ENCODE measurements around the gene RBM47.
"Not testable (repeated sequence)": the region's sequence is repeated elsewhere in the genome, so short reads cannot be mapped to it uniquely, and the experiment has no call there.

The RBM47 gene

DNA sequence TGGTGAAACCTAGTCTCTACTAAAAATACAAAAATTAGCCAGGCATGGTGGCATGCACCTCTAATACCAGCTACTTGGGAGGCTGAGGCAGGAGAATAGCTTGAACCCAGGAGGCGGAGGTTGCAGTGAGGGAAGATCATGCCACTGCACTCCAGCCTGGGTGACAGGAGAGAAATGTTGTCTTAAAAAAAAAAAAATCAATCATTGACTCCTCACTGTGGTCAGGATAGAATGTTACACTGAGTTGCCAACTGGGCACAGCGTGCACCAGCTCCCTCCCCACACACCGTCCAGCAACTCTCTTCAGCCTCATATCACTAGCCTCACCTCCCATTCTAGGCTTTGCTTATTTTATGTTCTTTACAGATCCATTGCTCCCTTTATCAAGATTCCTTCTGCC lies 215.0 kb downstream of the RBM47 start:
- H3K4me3 ChIP-seq (ENCODE audit: control insufficient read depth, low read depth, low read length): no peak overlapping the region
- no peak for DNase-seq (ENCODE audit: low read depth)
- TF ChIP-seq, protein P1, sequence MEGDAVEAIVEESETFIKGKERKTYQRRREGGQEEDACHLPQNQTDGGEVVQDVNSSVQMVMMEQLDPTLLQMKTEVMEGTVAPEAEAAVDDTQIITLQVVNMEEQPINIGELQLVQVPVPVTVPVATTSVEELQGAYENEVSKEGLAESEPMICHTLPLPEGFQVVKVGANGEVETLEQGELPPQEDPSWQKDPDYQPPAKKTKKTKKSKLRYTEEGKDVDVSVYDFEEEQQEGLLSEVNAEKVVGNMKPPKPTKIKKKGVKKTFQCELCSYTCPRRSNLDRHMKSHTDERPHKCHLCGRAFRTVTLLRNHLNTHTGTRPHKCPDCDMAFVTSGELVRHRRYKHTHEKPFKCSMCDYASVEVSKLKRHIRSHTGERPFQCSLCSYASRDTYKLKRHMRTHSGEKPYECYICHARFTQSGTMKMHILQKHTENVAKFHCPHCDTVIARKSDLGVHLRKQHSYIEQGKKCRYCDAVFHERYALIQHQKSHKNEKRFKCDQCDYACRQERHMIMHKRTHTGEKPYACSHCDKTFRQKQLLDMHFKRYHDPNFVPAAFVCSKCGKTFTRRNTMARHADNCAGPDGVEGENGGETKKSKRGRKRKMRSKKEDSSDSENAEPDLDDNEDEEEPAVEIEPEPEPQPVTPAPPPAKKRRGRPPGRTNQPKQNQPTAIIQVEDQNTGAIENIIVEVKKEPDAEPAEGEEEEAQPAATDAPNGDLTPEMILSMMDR (conservative IDR thresholded peaks at IDR 0.05; ENCODE audit: control insufficient read depth, insufficient read depth, low read depth, low read length): no peak

DNA sequence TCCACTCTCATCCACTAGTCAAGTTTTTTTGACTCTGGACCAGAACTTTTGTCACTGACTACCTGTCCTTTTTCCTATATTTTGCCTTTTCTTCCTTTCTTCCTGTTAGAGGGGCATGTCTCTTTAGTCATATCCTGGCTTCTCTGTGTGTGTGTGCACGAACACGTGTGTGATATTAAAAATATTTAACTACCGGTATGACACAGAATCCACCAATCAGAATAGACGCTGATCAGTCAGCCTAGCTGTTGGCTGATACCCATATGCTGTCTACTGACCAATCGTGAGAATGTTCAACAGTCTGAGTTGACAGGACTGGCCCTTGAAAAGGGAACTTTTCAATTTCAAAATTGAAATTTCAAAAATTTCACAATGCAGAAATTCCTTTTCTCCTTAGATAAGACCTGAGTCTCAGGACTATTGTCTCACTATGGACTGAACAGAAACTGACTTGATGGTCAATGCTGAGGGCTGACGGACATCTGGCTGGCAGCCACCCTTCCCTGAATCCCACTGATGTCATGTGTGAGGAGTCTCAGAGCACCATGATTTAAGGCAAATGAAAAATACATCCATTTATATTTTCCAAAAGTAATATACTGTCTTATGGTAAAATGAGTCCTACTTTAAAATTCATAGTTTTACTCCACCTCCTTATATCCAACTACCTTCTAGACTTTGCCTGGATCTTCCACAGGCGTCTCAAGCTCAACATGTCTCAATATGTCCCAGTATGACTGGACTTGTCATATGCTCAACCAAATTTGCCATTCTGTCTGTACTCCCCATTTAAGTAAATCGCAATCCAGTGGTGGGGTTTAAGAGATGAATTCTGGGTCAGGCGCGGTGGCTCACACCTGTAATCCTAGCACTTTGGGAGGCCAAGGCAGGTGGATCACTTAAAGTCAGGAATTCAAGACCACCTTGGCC lies 216.5 kb downstream of the RBM47 start:
- no peak for DNase-seq (ENCODE audit: low read depth)
- H3K4me3 ChIP-seq (ENCODE audit: control insufficient read depth, low read depth, low read length): no peak overlapping the region
- TF ChIP-seq, protein P1 (conservative IDR thresholded peaks at IDR 0.05; ENCODE audit: control insufficient read depth, insufficient read depth, low read depth, low read length): no peak

DNA sequence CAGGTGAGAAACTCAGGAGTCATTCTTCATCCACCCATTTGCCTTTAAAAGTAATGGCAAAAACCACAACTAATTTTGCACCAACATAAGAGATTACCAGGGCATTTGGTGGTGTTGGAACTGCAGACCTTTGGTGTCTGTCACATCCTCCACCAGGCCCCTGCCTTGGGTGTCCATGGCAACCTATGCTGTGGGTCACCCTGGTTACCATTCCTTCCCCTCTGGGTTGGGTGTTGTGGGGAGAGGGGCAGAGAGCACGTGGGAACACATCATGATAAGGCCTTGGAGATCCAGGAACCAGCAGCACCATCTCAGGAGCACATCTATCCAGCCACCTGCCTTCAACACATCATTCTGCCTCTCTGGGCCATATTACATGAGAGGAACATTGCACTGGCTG lies 217.3 kb downstream of the RBM47 start:
- no peak overlapping the region for H3K4me3 ChIP-seq (ENCODE audit: control insufficient read depth, low read depth, low read length)
- no peak for DNase-seq (ENCODE audit: low read depth)
- TF ChIP-seq, protein P1 (conservative IDR thresholded peaks at IDR 0.05; ENCODE audit: control insufficient read depth, insufficient read depth, low read depth, low read length): no peak

DNA sequence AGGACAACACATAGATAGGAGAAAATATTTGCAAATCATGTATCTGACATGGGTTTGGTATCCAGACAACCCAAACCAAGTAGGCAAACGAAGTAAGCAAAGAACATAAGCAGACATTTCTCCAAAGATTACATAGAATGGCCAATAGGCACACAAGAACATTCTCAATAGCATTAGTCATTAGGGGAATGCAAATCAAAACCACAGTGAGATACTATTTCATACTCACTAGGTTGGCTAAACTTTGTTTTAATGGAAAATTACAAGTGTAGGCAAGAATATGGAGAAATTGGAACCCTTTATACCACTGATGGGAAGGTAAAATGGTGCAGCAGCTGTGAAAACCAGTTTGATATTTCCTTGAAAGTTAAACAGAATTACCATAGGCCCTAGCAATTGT lies 219.8 kb downstream of the RBM47 start:
- TF ChIP-seq, protein P1 (conservative IDR thresholded peaks at IDR 0.05; ENCODE audit: control insufficient read depth, insufficient read depth, low read depth, low read length): no peak
- no peak overlapping the region for H3K4me3 ChIP-seq (ENCODE audit: control insufficient read depth, low read depth, low read length)
- peak; percentile 67 for DNase-seq (ENCODE audit: low read depth)

DNA sequence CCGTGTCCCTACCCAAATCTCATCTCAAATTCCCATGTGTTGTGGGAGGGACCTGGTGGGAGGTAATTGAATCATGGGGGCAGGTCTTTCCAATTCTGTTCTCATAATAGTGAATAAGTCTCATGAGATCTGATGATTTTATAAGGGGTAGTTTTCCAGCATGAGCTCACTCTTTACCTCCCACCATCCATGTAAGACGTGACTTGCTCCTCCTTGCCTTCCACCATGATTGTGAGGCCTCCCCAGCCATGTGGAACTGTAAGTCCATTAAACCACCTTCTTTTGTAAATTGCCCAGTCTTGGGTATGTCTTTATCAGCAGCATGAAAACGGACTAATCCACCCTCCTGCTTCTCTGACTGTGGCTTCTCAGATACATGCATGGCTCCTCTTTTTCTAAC lies 222.2 kb downstream of the RBM47 start:
- DNase-seq (ENCODE audit: low read depth); H3K4me3 ChIP-seq (ENCODE audit: control insufficient read depth, low read depth, low read length): not testable (repeated sequence)

DNA sequence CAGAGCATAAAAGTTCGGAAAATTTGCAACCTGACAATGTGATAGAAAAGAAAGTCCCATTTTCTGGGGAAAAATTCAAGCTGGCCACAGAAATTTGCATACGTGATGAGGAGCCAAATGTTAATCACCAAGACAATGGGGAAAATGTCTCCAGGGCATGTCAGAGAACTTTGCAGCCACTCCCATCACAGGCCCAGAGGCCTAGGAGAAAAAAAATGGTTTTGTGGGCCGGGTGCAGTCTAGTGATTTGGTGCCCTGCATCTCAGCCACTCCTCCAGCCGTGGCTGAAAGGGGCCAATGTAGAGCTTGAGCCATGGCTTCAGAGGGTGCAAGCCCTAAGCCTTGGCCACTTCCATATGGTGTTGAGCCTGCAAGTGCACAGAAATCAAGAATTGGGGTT lies 223.3 kb downstream of the RBM47 start:
- no peak overlapping the region for H3K4me3 ChIP-seq (ENCODE audit: control insufficient read depth, low read depth, low read length)
- TF ChIP-seq, protein P1 (conservative IDR thresholded peaks at IDR 0.05; ENCODE audit: control insufficient read depth, insufficient read depth, low read depth, low read length): no peak
- no peak for DNase-seq (ENCODE audit: low read depth)

DNA sequence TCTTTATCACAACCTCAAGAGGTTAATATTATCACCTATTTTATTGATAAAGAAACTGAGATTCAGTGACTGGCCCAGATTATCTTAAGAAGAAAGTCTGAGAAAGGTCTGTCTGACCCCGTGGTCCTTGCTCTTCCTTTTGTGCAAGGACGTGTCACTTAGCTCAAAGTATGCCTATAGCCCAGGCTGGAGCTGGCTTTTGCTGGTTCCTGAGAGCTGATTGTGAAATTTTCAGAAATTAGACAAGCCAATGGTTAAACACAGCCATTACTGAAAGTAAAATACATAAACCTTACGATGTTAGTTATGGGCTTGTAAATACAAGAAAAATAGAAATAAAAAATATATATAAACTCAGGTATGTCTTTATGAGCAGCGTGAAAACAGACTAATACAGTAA lies 224.5 kb downstream of the RBM47 start:
- H3K4me3 ChIP-seq (ENCODE audit: control insufficient read depth, low read depth, low read length): no peak overlapping the region
- TF ChIP-seq, protein P1 (conservative IDR thresholded peaks at IDR 0.05; ENCODE audit: control insufficient read depth, insufficient read depth, low read depth, low read length): no peak
- no peak for DNase-seq (ENCODE audit: low read depth)

Measured in fibroblast of mammary gland (primary cell).